HCT116 (cell line): ENCODE results near the gene CDK8. TPM values are rescaled to one million over a fixed set of nuclear protein-coding genes. Genes with fewer than 3 reads are reported as not detected.
A peak's percentile ranks its signal among the peaks of the same experiment; 100 is the strongest.

Experiments used
- ATAC-seq: fragments of 200-7000 bp; cut with Tn5 transposase; 2 replicates; pipeline ENCODE4 v1.9.1; 2020; ENCODE audit warnings: mild to moderate bottlenecking, moderate library complexity
- BruUV-seq: library from RNA; stranded (reverse); fragments of 400-500 nt; replicated peaks from 2 replicates; lab custom pipeline; 2021; lab: Mats Ljungman, UMichigan
- CTCF ChIA-PET: fragments of 300-600 bp; sonication (Branson Sonifier 250); formaldehyde crosslinking; loops from one replicate; lab custom pipeline; 2021; ENCODE audit warnings: antibody characterized with exemption; lab: Charles Lee
- POLR2A ChIA-PET: fragments of 300-600, 350-600 bp; sonication (Branson Sonifier 250); formaldehyde crosslinking; loops from one replicate; lab custom pipeline; 2021; ENCODE audit warnings: antibody characterized with exemption; lab: Charles Lee
- RAD21 ChIA-PET, 2 experiments: fragments of 300-600 bp; sonication (Branson Sonifier 250); formaldehyde crosslinking; loops; one replicate each; lab custom pipeline; 2023; ENCODE audit warnings: low total read pairs in 2 of 2; ENCODE audit not compliant: uncharacterized antibody in 2 of 2, unreplicated experiment in 2 of 2, low non-redundant PET in 1 of 2; lab: Charles Lee
- DNase-seq: peaks from one replicate; pipeline ENCODE4 v3.0.0-alpha.2; 2010; ENCODE audit warnings: low read depth, low spot score
- H2AFZ ChIP-seq: fragments of 200-600 bp; shearing (Covaris generic), sonication (generic); 2 replicates; pipeline ENCODE4 v1.6.1; 2017; ENCODE audit warnings: low read depth, mixed run types, mixed read lengths, antibody characterized with exemption, low read length; ENCODE audit not compliant: poor library complexity, severe bottlenecking
- H3K27ac ChIP-seq: 2 replicates; pipeline ENCODE4 v1.5.1; 2012; ENCODE audit warnings: low read depth, low read length
- H3K27me3 ChIP-seq: fragments of 200-600 bp; sonication (generic); 2 replicates; pipeline ENCODE4 v1.6.1; 2016; ENCODE audit warnings: mixed run types, low read length, mixed read lengths; ENCODE audit not compliant: insufficient read depth
- H3K36me3 ChIP-seq, 2 experiments: fragments of 200-500 bp in 1 of 2; fragments of 200-600 bp in 1 of 2; sonication (Bioruptor generic) in 1 of 2; sonication (generic) in 1 of 2; 2 replicates each; pipeline versions ENCODE4 v1.5.1 to v1.6.1; 2014 to 2016; ENCODE audit warnings: low read length in 2 of 2, inconsistent platforms in 1 of 2, mixed read lengths in 1 of 2, mixed run types in 1 of 2; ENCODE audit not compliant: insufficient read depth in 2 of 2, control insufficient read depth in 1 of 2
- H3K4me1 ChIP-seq, 2 experiments: fragments of 200-600 bp in 1 of 2; sonication (generic) in 1 of 2; 2 replicates each; pipeline versions ENCODE4 v1.5.1 to v1.6.1; 2012 to 2017; ENCODE audit warnings: low read length in 2 of 2, inconsistent platforms in 1 of 2, mild to moderate bottlenecking in 1 of 2, mixed read lengths in 1 of 2, mixed run types in 1 of 2, moderate library complexity in 1 of 2; ENCODE audit not compliant: insufficient read depth in 2 of 2, control insufficient read depth in 1 of 2
- H3K4me2 ChIP-seq: fragments of 200-600 bp; sonication (generic); 2 replicates; pipeline ENCODE4 v1.6.1; 2017; ENCODE audit warnings: mixed run types, low read length, mixed read lengths
- H3K4me3 ChIP-seq, 2 experiments: fragments of 200-600 bp in 1 of 2; sonication (generic) in 1 of 2; replicated peaks in 1 of 2; 2 replicates each; pipeline ENCODE4 v1.5.1; 2011 to 2016; ENCODE audit warnings: low read length in 2 of 2, control low read depth in 1 of 2, low read depth in 1 of 2, mild to moderate bottlenecking in 1 of 2, mixed read lengths in 1 of 2, mixed run types in 1 of 2
- H3K79me2 ChIP-seq: fragments of 200-600 bp; sonication (generic); 2 replicates; pipeline ENCODE4 v1.6.1; 2017; ENCODE audit warnings: mild to moderate bottlenecking, mixed run types, low read length, moderate library complexity, mixed read lengths; ENCODE audit not compliant: insufficient read depth
- H3K9ac ChIP-seq: fragments of 200-600 bp; sonication (generic); 2 replicates; pipeline ENCODE4 v1.6.1; 2016; ENCODE audit warnings: low read length, mixed read lengths
- H3K9me2 ChIP-seq: fragments of 200-600 bp; sonication (generic), shearing (Covaris generic); 2 replicates; pipeline ENCODE4 v1.6.1; 2017; ENCODE audit warnings: mixed run types, mild to moderate bottlenecking, moderate library complexity; ENCODE audit not compliant: insufficient read depth
- H3K9me3 ChIP-seq, 2 experiments: fragments of 200-500 bp in 1 of 2; fragments of 200-600 bp in 1 of 2; sonication (Bioruptor generic) in 1 of 2; sonication (generic) in 1 of 2; 2 replicates each; pipeline ENCODE4 v1.6.1; 2014 to 2017; ENCODE audit warnings: low read length in 2 of 2, mixed read lengths in 2 of 2, inconsistent platforms in 1 of 2, low read depth in 1 of 2, mild to moderate bottlenecking in 1 of 2, mixed run types in 1 of 2, moderate library complexity in 1 of 2; ENCODE audit not compliant: control insufficient read depth in 1 of 2, insufficient read depth in 1 of 2
- H4K20me1 ChIP-seq: fragments of 200-600 bp; sonication (generic), shearing (Covaris generic); 2 replicates; pipeline ENCODE4 v1.6.1; 2017; ENCODE audit warnings: mixed run types, mild to moderate bottlenecking, moderate library complexity; ENCODE audit not compliant: insufficient read depth
- ATF3 ChIP-seq: IDR thresholded peaks from 2 replicates; pipeline ENCODE4 v1.6.1; 2012
- CBX3 ChIP-seq: IDR thresholded peaks from 2 replicates; pipeline ENCODE4 v1.6.1; 2012; ENCODE audit warnings: low read depth
- CEBPB ChIP-seq: IDR thresholded peaks from 2 replicates; pipeline ENCODE4 v1.6.1; 2012; ENCODE audit warnings: low read depth
- CTCF ChIP-seq, 3 experiments: fragments of 200-600 bp in 1 of 3; sonication (generic) in 1 of 3; IDR thresholded peaks in 2 of 3; conservative IDR thresholded peaks in 1 of 3; 2 replicates each; pipeline ENCODE4 v1.5.1; 2012 to 2017; ENCODE audit warnings: low read depth in 2 of 3, low read length in 2 of 3, antibody characterized with exemption in 1 of 3, borderline replicate concordance in 1 of 3, control low read depth in 1 of 3, mild to moderate bottlenecking in 1 of 3, mixed read lengths in 1 of 3, mixed run types in 1 of 3, moderate library complexity in 1 of 3; ENCODE audit not compliant: insufficient read depth in 1 of 3
- EGR1 ChIP-seq: IDR thresholded peaks from 2 replicates; pipeline ENCODE4 v1.6.1; 2012; ENCODE audit warnings: low read depth
- ELF1 ChIP-seq: IDR thresholded peaks from 2 replicates; pipeline ENCODE4 v1.6.1; 2012; ENCODE audit warnings: low read depth, borderline replicate concordance
- FOSL1 ChIP-seq: IDR thresholded peaks from 2 replicates; pipeline ENCODE4 v1.6.1; 2012; ENCODE audit warnings: low read depth
- JUND ChIP-seq: IDR thresholded peaks from 2 replicates; pipeline ENCODE4 v1.6.1; 2012
- POLR2A ChIP-seq: IDR thresholded peaks from 2 replicates; pipeline ENCODE4 v1.7.0; 2011; ENCODE audit warnings: borderline replicate concordance; ENCODE audit not compliant: insufficient read depth, insufficient read length; ENCODE audit errors: extremely low read depth
- RAD21 ChIP-seq: IDR thresholded peaks from 2 replicates; pipeline ENCODE4 v1.6.1; 2012; ENCODE audit warnings: low read depth, mild to moderate bottlenecking
- REST ChIP-seq: IDR thresholded peaks from 2 replicates; pipeline ENCODE4 v1.6.1; 2012; ENCODE audit warnings: low read depth
- SIN3A ChIP-seq: IDR thresholded peaks from 2 replicates; pipeline ENCODE4 v1.6.1; 2012; ENCODE audit warnings: low read depth
- SP1 ChIP-seq: IDR thresholded peaks from 2 replicates; pipeline ENCODE4 v1.6.1; 2012; ENCODE audit warnings: low read depth
- SRF ChIP-seq: IDR thresholded peaks from 2 replicates; pipeline ENCODE4 v1.6.1; 2012; ENCODE audit warnings: low read depth
- YY1 ChIP-seq: IDR thresholded peaks from 2 replicates; pipeline ENCODE4 v1.6.1; 2011; ENCODE audit warnings: low read length, low read depth, moderate library complexity, mild to moderate bottlenecking; ENCODE audit not compliant: insufficient replicate concordance; ENCODE audit errors: extremely low read depth
- ZFX ChIP-seq: fragments of 450-650 bp; IDR thresholded peaks from 2 replicates; pipeline ENCODE4 v1.6.1; 2017
- intact Hi-C: fragments of 100-400 bp; cut with micrococcal nuclease; formaldehyde crosslinking; loops from 2 replicates; pipeline ENCODE4 v1.10.0; 2022
- total RNA-seq: library from RNA; stranded (reverse); gene quantifications from one replicate; pipeline ENCODE4 v1.2.1, GENCODE V29; 2021; ENCODE audit not compliant: unreplicated experiment
- TF ChIP-seq, protein P1 (sequence below): IDR thresholded peaks from 2 replicates; pipeline ENCODE4 v1.6.1; 2012
- TF ChIP-seq, protein P2 (sequence below): IDR thresholded peaks from 2 replicates; pipeline ENCODE4 v1.6.1; 2011; ENCODE audit warnings: mild to moderate bottlenecking, low read length, moderate library complexity; ENCODE audit not compliant: insufficient replicate concordance; ENCODE audit errors: extremely low read depth

The CDK8 gene
- total RNA-seq, 1 experiment from 2014 or later: 23.8 TPM

- TF ChIP-seq SRF (peak; percentile 27; the same call in 1 of the 2 replicates), ELF1 (peak; percentile 53), CBX3 (0 out of 2 replicates have a peak, but pooled peaks have one; percentile 9), JUND (no peak), SP1 (peak; percentile 88), YY1 (peak; percentile 30), CEBPB (no peak)
Measured at GRCh38 chr13:26253787-26254582, at the start of gene CDK8 (continued).

DNA sequence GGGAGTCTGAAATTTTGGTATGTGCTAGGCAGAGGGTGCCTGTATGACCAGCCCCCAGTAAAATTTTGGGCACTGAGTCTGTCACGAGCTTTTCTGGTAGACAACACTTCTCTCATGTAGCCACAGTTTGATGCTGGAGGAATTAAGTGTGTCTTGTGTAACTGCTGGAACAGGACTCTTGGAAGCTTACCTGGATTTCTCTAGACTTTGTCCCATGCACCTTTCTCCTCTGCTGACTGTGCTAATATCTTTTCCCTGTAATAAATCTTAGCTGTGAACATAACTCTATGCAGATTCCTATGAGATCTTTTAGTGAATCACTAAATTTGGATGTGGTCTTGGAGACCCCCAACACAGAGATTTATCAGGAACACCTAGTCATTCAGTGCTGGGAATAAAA is 45.6 kb upstream of the CDK8 start:
- Histone ChIP-seq H3K9me3 (no peaks in the 10 kb centered on the region), H4K20me1 (no peaks in the 10 kb centered on the region), H3K79me2 (no peaks in the 10 kb centered on the region), H3K4me3 (no peak overlapping the region), H3K36me3 (peaks cover 13 to 18% of the 10 kb centered on the region in 2 experiments; a peak in 3 of 4 replicates), H3K27me3 (no peaks in the 10 kb centered on the region), H2AFZ (no peak overlapping the region), H3K4me1 (no peaks in the 10 kb centered on the region), H3K9me2 (no peaks in the 10 kb centered on the region), H3K27ac (no peak overlapping the region), H3K9ac (no peak overlapping the region), H3K4me2 (no peak overlapping the region)
- CTCF ChIA-PET: no interaction called here
- intact Hi-C loops: no loop called here
- RAD21 ChIA-PET: no interaction called here
- DNase-seq: no peak
- ATAC-seq: no peak
- POLR2A ChIA-PET: no interaction called here
- BruUV-seq: no TSS peak
- TF ChIP-seq FOSL1: no peak
- no peak for TF ChIP-seq SRF
- TF ChIP-seq ELF1: no peak
- TF ChIP-seq EGR1: no peak
- no peak for TF ChIP-seq ATF3
- no peak for TF ChIP-seq SP1
- no peak for TF ChIP-seq REST
- no peak for TF ChIP-seq SIN3A
- TF ChIP-seq, protein P1, sequence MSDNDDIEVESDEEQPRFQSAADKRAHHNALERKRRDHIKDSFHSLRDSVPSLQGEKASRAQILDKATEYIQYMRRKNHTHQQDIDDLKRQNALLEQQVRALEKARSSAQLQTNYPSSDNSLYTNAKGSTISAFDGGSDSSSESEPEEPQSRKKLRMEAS: no peak
- TF ChIP-seq, protein P2, sequence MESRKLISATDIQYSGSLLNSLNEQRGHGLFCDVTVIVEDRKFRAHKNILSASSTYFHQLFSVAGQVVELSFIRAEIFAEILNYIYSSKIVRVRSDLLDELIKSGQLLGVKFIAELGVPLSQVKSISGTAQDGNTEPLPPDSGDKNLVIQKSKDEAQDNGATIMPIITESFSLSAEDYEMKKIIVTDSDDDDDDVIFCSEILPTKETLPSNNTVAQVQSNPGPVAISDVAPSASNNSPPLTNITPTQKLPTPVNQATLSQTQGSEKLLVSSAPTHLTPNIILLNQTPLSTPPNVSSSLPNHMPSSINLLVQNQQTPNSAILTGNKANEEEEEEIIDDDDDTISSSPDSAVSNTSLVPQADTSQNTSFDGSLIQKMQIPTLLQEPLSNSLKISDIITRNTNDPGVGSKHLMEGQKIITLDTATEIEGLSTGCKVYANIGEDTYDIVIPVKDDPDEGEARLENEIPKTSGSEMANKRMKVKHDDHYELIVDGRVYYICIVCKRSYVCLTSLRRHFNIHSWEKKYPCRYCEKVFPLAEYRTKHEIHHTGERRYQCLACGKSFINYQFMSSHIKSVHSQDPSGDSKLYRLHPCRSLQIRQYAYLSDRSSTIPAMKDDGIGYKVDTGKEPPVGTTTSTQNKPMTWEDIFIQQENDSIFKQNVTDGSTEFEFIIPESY: no peak
- no peak for TF ChIP-seq CTCF (IDR thresholded peaks at IDR 0.05 in 2 of 3, conservative IDR thresholded peaks at IDR 0.05 in 1 of 3; ENCODE audit: borderline replicate concordance in 1 of 3, insufficient read depth in 1 of 3, low read depth in 2 of 3, low read length in 2 of 3)
- TF ChIP-seq POLR2A: no peak
- no peak for TF ChIP-seq ZFX
- TF ChIP-seq RAD21: no peak
